Testis (tissue), 3 donors: ENCODE measurements around the gene LRRC3B. TPM values are rescaled to one million over a fixed set of nuclear protein-coding genes. Genes with fewer than 3 reads are reported as not detected.
"Not testable (repeated sequence)": the region's sequence is repeated elsewhere in the genome, so short reads cannot be mapped to it uniquely, and the experiment has no call there.

ENCODE experiments used
- DNase-seq: peaks from one replicate; pipeline ENCODE4 v3.0.0-alpha.2; 2019
- H3K27ac ChIP-seq, 2 donors: fragments of 200-600 bp; sonication (generic); one replicate each; pipeline ENCODE4 v1.5.1; 2019
- H3K27me3 ChIP-seq: fragments of 200-600 bp; sonication (generic); one replicate; pipeline ENCODE4 v1.5.1; 2019
- H3K36me3 ChIP-seq: fragments of 200-600 bp; sonication (generic); one replicate; pipeline ENCODE4 v1.5.1; 2017; ENCODE audit warnings: low read depth; ENCODE audit errors: missing control alignments
- H3K4me1 ChIP-seq: fragments of 200-600 bp; sonication (generic); one replicate; pipeline ENCODE4 v1.5.1; 2019
- H3K4me3 ChIP-seq, 2 donors: fragments of 200-600 bp; sonication (generic); one replicate each; pipeline ENCODE4 v1.5.1; 2017 to 2019
- H3K9me3 ChIP-seq: fragments of 200-600 bp; sonication (generic); one replicate; pipeline ENCODE4 v1.5.1; 2017
- CTCF ChIP-seq, 3 experiments: fragments of 450-650 bp in 2 of 3; fragments of 200-600 bp in 1 of 3; sonication (generic) in 1 of 3; IDR thresholded peaks; one replicate each; pipeline ENCODE4 v1.5.1; 2016 to 2019; ENCODE audit warnings: antibody characterized with exemption in 3 of 3, mild to moderate bottlenecking in 2 of 3, moderate library complexity in 1 of 3
- POLR2A ChIP-seq: fragments of 450-650 bp; IDR thresholded peaks from one replicate; pipeline ENCODE4 v1.6.1; 2017; ENCODE audit warnings: antibody characterized with exemption, mild to moderate bottlenecking, moderate library complexity
- WGBS, 2 donors: methylation state at CpG; one replicate each; pipeline ENCODE4 v1.1.5; 2018; 5-methylcytosine and 5-hydroxymethylcytosine counted together
- intact Hi-C: fragments of 100-400 bp; cut with DNase I; formaldehyde crosslinking; loops from one replicate; pipeline ENCODE4 v1.15.1; 2023; ENCODE audit warnings: low total_unique reads
- polyA plus RNA-seq: library from polyadenylated mRNA; stranded (reverse); fragments of 350-450 nt; fragmentation: Illumina TruSeq; extraction: RNeasy Lipid Tissue Mini Kit (QIAGEN cat#74804); gene quantifications from one replicate; pipeline ENCODE4 v1.2.3, GENCODE V29; 2014; ENCODE audit warnings: low read depth, low replicate concordance; ENCODE audit not compliant: insufficient read depth
- total RNA-seq, 2 donors: library from RNA; depleted of rRNA; stranded (reverse); fragments of >200 nt; gene quantifications; one replicate each; pipeline ENCODE4 v1.2.3, GENCODE V29; 2016

The LRRC3B gene
- total and polyA plus RNA-seq, 3 donors from 2014 or later: 6.1 to 24.2 (median 6.3) TPM

- no peaks in the 10 kb centered on the region for H3K27me3 ChIP-seq
- no peak overlapping the region for H3K27ac ChIP-seq
- H3K36me3 ChIP-seq: no peaks in the 10 kb centered on the region
- 59 to 71% methylated on average over 3 of the region's 3 CpGs for WGBS, 2 donors
- H3K4me1 ChIP-seq: no peaks in the 10 kb centered on the region
- intact Hi-C loops: no loop called here
- TF ChIP-seq POLR2A: no peak
- TF ChIP-seq CTCF (IDR thresholded peaks at IDR 0.05): no peak
- no peak for DNase-seq
- H3K9me3 ChIP-seq: no peaks in the 10 kb centered on the region
- no peak overlapping the region for H3K4me3 ChIP-seq
These were observed 26.2 kb upstream of the LRRC3B start for GRCh38 chr3:26596335-26596734.

- intact Hi-C loops, H3K4me3 ChIP-seq: not testable (repeated sequence)
These were observed 19.3 kb upstream of the LRRC3B start for GRCh38 chr3:26603311-26603710.

GRCh38 chr3:26603771-26604170, 18.8 kb upstream of the LRRC3B start:
- H3K9me3 ChIP-seq, H3K4me3 ChIP-seq, H3K4me1 ChIP-seq, H3K36me3 ChIP-seq, H3K27ac ChIP-seq, intact Hi-C loops, DNase-seq, H3K27me3 ChIP-seq: not testable (repeated sequence)
- 42 to 46% methylated on average over 3 of the region's 3 CpGs for WGBS, 2 donors

More at GRCh38 chr3:26603311-26603710, 19.3 kb upstream of the LRRC3B start:
- H3K27me3 ChIP-seq, H3K36me3 ChIP-seq, H3K27ac ChIP-seq, H3K9me3 ChIP-seq, DNase-seq, H3K4me1 ChIP-seq: not testable (repeated sequence)
- WGBS, 2 donors: 91 to 100% methylated on average over 1 of the region's 1 CpG

GRCh38 chr3:26614006-26614685, 8.4 kb upstream of the LRRC3B start:
- Histone ChIP-seq H3K4me1 (no peaks in the 10 kb centered on the region), H3K4me3 (no peak overlapping the region), H3K27ac (no peak overlapping the region), H3K9me3 (no peaks in the 10 kb centered on the region), H3K27me3 (no peaks in the 10 kb centered on the region), H3K36me3 (no peaks in the 10 kb centered on the region)
- TF ChIP-seq CTCF (IDR thresholded peaks at IDR 0.05) (no peak), POLR2A (no peak)
- 62 to 63% methylated on average over 8 of the region's 8 CpGs for WGBS, 2 donors
- no peak for DNase-seq
- intact Hi-C loops: no loop called here

GRCh38 chr3:26621176-26621575, 1.4 kb upstream of the LRRC3B start:
- intact Hi-C loops: no loop called here
- no peak for DNase-seq
- Histone ChIP-seq H3K27me3 (no peaks in the 10 kb centered on the region), H3K36me3 (no peaks in the 10 kb centered on the region), H3K9me3 (no peaks in the 10 kb centered on the region), H3K27ac (no peak overlapping the region), H3K4me3 (no peak overlapping the region), H3K4me1 (no peaks in the 10 kb centered on the region)
- TF ChIP-seq POLR2A: no peak
- TF ChIP-seq CTCF (IDR thresholded peaks at IDR 0.05): no peak

GRCh38 chr3:26621906-26622620, 509 bp upstream of the LRRC3B start:
- TF ChIP-seq POLR2A (no peak), CTCF (IDR thresholded peaks at IDR 0.05) (no peak)
- no peaks in the 10 kb centered on the region for H3K9me3 ChIP-seq
- H3K4me1 ChIP-seq: no peaks in the 10 kb centered on the region
- WGBS, 2 donors: 5% methylated on average over 25 of the region's 25 CpGs
- no peaks in the 10 kb centered on the region for H3K36me3 ChIP-seq
- intact Hi-C loops: no loop called here
- peak overlapping the region; percentile 6 to 23 for H3K4me3 ChIP-seq
- no peak for DNase-seq
- no peaks in the 10 kb centered on the region for H3K27me3 ChIP-seq
- H3K27ac ChIP-seq: no peak overlapping the region
